ENCODE results near the gene CACNA2D1.

Gene CACNA2D1

GRCh38 chr7:82468435-82468834, 24.9 kb upstream of the CACNA2D1 start:
- no peak for DNase-seq (ENCODE audit: low read depth, low spot score)
- in situ Hi-C loops (cut with HindIII; ENCODE audit: low sequenced_read_pairs): no loop called here
- no peak for TF ChIP-seq CTCF (IDR thresholded peaks at IDR 0.05; ENCODE audit: low read depth, low read length)

GRCh38 chr7:82467020-82467419, 23.4 kb upstream of the CACNA2D1 start:
- in situ Hi-C loops (cut with HindIII; ENCODE audit: low sequenced_read_pairs): no loop called here
- no peak overlapping the region for H3K4me3 ChIP-seq (ENCODE audit: low read depth, low read length)
- TF ChIP-seq CTCF (IDR thresholded peaks at IDR 0.05; ENCODE audit: low read depth, low read length): no peak
- DNase-seq (ENCODE audit: low read depth, low spot score): no peak

More at GRCh38 chr7:82468435-82468834, 24.9 kb upstream of the CACNA2D1 start:
- no peak overlapping the region for H3K4me3 ChIP-seq (ENCODE audit: low read depth, low read length)

GRCh38 chr7:82464372-82464771, 20.8 kb upstream of the CACNA2D1 start:
- no peak for DNase-seq (ENCODE audit: low read depth, low spot score)
- H3K4me3 ChIP-seq (ENCODE audit: low read depth, low read length): no peak overlapping the region
- no peak for TF ChIP-seq CTCF (IDR thresholded peaks at IDR 0.05; ENCODE audit: low read depth, low read length)
- in situ Hi-C loops (cut with HindIII; ENCODE audit: low sequenced_read_pairs): no loop called here

- no peak overlapping the region for H3K4me3 ChIP-seq (ENCODE audit: low read depth, low read length)
- no peak for DNase-seq (ENCODE audit: low read depth, low spot score)
- TF ChIP-seq CTCF (IDR thresholded peaks at IDR 0.05; ENCODE audit: low read depth, low read length): no peak
- in situ Hi-C loops (cut with HindIII; ENCODE audit: low sequenced_read_pairs): no loop called here
Measured at GRCh38 chr7:82455295-82455694, 11.7 kb upstream of the CACNA2D1 start.

GRCh38 chr7:82450759-82451158, 7.2 kb upstream of the CACNA2D1 start:
- TF ChIP-seq CTCF (IDR thresholded peaks at IDR 0.05; ENCODE audit: low read depth, low read length): no peak
- in situ Hi-C loops (cut with HindIII; ENCODE audit: low sequenced_read_pairs): no loop called here
- no peak for DNase-seq (ENCODE audit: low read depth, low spot score)
- H3K4me3 ChIP-seq (ENCODE audit: low read depth, low read length): no peak overlapping the region

GRCh38 chr7:82449910-82450309, 6.3 kb upstream of the CACNA2D1 start:
- in situ Hi-C loops (cut with HindIII; ENCODE audit: low sequenced_read_pairs): no loop called here
- no peak for TF ChIP-seq CTCF (IDR thresholded peaks at IDR 0.05; ENCODE audit: low read depth, low read length)
- H3K4me3 ChIP-seq (ENCODE audit: low read depth, low read length): no peak overlapping the region
- DNase-seq (ENCODE audit: low read depth, low spot score): no peak

GRCh38 chr7:82446897-82447296, 3.3 kb upstream of the CACNA2D1 start:
- no peak for DNase-seq (ENCODE audit: low read depth, low spot score)
- no peak for TF ChIP-seq CTCF (IDR thresholded peaks at IDR 0.05; ENCODE audit: low read depth, low read length)
- in situ Hi-C loops (cut with HindIII; ENCODE audit: low sequenced_read_pairs): no loop called here

More at GRCh38 chr7:82446897-82447296, 3.3 kb upstream of the CACNA2D1 start:
- no peak overlapping the region for H3K4me3 ChIP-seq (ENCODE audit: low read depth, low read length)

All from astrocyte of the spinal cord (primary cell).